HUES64 (cell line): Measurements from ENCODE around the gene ALOXE3.
A peak's percentile ranks its signal among the peaks of the same experiment; 100 is the strongest.

Source experiments
- H3K27ac ChIP-seq: 2 replicates; pipeline ENCODE4 v1.7.0; 2013; ENCODE audit warnings: low read depth, low read length, inconsistent platforms
- H3K27me3 ChIP-seq: 2 replicates; pipeline ENCODE4 v1.6.1; 2013; ENCODE audit warnings: mild to moderate bottlenecking, low read length; ENCODE audit not compliant: insufficient read depth
- H3K36me3 ChIP-seq: 2 replicates; pipeline ENCODE4 v1.6.1; 2013; ENCODE audit warnings: mild to moderate bottlenecking, low read length; ENCODE audit not compliant: insufficient read depth
- H3K4me1 ChIP-seq: 2 replicates; pipeline ENCODE4 v1.6.1; 2013; ENCODE audit warnings: mild to moderate bottlenecking, low read length, moderate library complexity; ENCODE audit not compliant: insufficient read depth
- H3K4me3 ChIP-seq: 2 replicates; pipeline ENCODE4 v1.5.1; 2013; ENCODE audit warnings: mild to moderate bottlenecking, low read length, moderate library complexity
- H3K9ac ChIP-seq: 2 replicates; pipeline ENCODE4 v1.6.1; 2013; ENCODE audit warnings: mild to moderate bottlenecking, low read depth, low read length
- H3K9me3 ChIP-seq: 2 replicates; pipeline ENCODE4 v1.6.1; 2013; ENCODE audit warnings: low read depth, low read length; ENCODE audit not compliant: insufficient read depth
- WGBS: fragments of 150-250, 120-280 bp; methylation state at CpG from one replicate; pipeline ENCODE4 v1.1.7; 2013; ENCODE audit warnings: missing lambda C conversion rate; 5-methylcytosine and 5-hydroxymethylcytosine counted together

The ALOXE3 gene

DNA sequence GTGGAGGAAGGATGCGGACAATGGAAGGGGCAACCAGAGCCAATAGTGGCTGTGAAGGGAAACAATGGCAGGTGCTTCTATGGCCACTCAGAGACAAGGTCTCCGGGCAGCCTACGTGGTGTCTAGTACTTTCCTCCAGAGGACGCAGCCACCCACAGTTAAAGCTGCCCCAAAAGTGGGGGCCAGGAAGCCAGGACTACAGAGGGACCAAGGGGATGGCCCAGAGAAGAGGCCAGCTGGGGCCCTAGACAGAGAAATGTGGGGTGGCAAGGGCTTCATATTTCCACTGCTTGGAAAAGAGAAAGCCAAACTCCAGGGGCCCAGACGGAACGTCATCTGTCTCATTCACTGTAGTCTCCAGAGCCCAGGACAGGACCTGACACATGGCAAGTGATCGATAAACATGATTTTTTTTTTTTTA lies 34.7 kb upstream of the ALOXE3 start:
- H3K36me3 ChIP-seq = peaks cover 19% of the 10 kb centered on the region
- peaks cover 31% of the 10 kb centered on the region for H3K4me1 ChIP-seq
- H3K27me3 ChIP-seq = no peaks in the 10 kb centered on the region
- no peak overlapping the region; the same call in 1 of the 2 replicates for H3K27ac ChIP-seq
- 91% methylated on average over 7 of the region's 7 CpGs for WGBS
- H3K9me3 ChIP-seq = no peaks in the 10 kb centered on the region
- H3K4me3 ChIP-seq = peak overlapping the region; percentile 63; the same call in 1 of the 2 replicates
- no peak overlapping the region for H3K9ac ChIP-seq

DNA sequence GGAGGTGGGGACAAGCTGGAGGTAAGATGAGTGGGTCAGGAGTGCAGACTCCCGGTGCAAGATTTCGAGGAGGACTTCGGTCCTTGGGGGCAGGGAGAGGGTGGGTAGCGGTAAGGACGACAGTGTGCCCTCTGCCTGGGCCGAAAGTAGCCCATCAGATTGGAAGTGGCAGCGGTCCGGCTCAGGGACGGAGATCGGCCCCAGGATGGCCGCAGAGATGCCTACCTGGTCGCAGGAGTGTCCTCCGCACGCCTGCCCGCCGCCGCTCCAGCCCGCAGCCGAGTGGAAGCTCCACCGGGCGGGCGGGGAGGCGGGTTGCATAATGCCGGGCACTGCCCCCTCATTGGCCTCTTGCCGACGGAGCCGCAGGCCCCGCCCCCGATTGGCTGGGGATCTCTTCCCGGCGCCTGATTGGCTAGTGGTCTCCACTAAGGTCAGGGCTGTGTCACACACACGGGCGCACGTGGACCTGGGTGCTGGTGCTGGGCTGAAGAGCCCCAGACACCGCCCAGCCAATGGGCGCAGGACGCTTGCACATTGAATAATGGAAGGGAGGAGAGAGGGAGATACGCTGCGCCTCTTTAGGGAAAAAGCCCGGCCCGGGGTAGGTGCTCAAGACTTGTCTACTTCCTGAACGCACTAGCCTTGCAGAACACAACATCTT lies 33.9 kb upstream of the ALOXE3 start, which contains the start of gene PER1:
Gene PER1 (minus strand): TSS at position 293 of the 664 bp plus-strand sequence. CDS start 1,698 bp downstream, outside the sequence.
- H3K9ac ChIP-seq = peak within 1 kb of the TSS; percentile 59
- H3K4me3 ChIP-seq = peak within 1 kb of the TSS; percentile 63
- H3K4me1 ChIP-seq = peaks cover 31% of the 10 kb centered on the region
- peak within 1 kb of the TSS; percentile 34; the same call in 1 of the 2 replicates for H3K27ac ChIP-seq
- WGBS = 8% methylated on average over 42 of the region's 42 CpGs
- H3K27me3 ChIP-seq = no peaks in the 10 kb centered on the region
- peaks cover 26% of the 10 kb centered on the region for H3K36me3 ChIP-seq
- H3K9me3 ChIP-seq = no peaks in the 10 kb centered on the region

DNA sequence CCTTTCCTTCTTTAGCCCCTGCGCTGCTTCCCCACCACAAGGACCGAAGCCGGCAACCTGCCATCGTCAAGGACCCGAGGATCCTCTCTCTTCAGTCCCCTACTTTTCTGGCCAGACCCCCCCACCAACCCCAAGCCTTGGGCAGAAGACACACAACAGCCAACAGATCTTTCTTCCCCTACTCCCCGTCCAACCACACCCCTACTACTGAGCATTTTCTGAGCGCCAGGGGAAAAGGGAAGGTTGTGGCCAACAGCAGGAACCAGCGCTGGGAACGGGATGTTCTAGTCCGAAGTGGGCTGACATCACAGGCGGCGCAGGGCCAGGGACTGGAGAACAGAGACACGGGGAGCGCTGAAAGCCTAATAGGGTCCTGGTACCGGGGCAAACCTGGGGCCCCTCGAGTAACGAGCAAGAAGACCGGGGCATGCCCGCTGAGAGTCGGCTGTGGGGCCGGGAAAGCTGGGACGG lies 33.4 kb upstream of the ALOXE3 start:
- 1% methylated on average over 22 of the region's 22 CpGs for WGBS
- H3K9me3 ChIP-seq = no peaks in the 10 kb centered on the region
- H3K4me1 ChIP-seq = peaks cover 31% of the 10 kb centered on the region
- H3K27me3 ChIP-seq = no peaks in the 10 kb centered on the region
- H3K9ac ChIP-seq = peak overlapping the region; percentile 59
- H3K27ac ChIP-seq = peak overlapping the region; percentile 34; the same call in 1 of the 2 replicates
- H3K4me3 ChIP-seq = peak overlapping the region; percentile 63
- peaks cover 32% of the 10 kb centered on the region for H3K36me3 ChIP-seq

DNA sequence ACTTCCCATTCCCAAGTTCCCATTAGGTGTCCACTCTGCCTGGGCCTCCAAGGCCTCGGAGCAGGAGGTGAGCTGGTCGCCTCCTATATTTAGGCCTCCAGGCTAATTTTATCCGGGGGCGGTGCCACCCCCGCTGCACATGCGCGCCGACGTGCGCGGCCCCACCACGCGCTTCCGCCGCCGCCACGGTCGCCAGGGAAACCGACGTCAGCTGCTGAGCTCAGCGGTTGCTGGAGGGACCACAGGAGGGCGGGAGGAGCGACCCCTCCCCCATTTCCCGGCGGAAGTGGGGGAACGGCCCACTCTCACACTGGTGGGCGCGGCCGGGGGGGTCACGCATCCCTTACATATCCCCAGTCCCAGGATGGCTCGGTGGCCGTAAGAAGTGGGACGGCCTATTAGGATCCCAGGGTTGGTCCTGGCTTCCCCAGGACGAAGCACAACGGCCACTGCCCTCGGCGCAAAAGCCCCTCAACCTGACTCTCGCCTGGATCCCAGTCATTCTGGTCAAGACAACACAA lies 32.9 kb upstream of the ALOXE3 start:
- H3K9me3 ChIP-seq = no peaks in the 10 kb centered on the region
- H3K27ac ChIP-seq = peak overlapping the region; percentile 41; the same call in 1 of the 2 replicates
- peaks cover 37% of the 10 kb centered on the region for H3K36me3 ChIP-seq
- H3K27me3 ChIP-seq = no peaks in the 10 kb centered on the region
- WGBS = 1% methylated on average over 38 of the region's 38 CpGs
- peaks cover 31% of the 10 kb centered on the region for H3K4me1 ChIP-seq
- peak overlapping the region; percentile 63 for H3K4me3 ChIP-seq
- H3K9ac ChIP-seq = peak overlapping the region; percentile 59

GRCh38 chr17:8150194-8151119 lies 32.1 kb upstream of the ALOXE3 start:
- Histone ChIP-seq H3K4me1 (peaks cover 27% of the 10 kb centered on the region), H3K9ac (no peak overlapping the region), H3K9me3 (no peaks in the 10 kb centered on the region), H3K27me3 (no peaks in the 10 kb centered on the region), H3K4me3 (peak overlapping the region; percentile 63), H3K36me3 (peaks cover 44% of the 10 kb centered on the region), H3K27ac (peak overlapping the region; percentile 41; the same call in 1 of the 2 replicates)
- WGBS = 85% methylated on average over 18 of the region's 18 CpGs

GRCh38 chr17:8149419-8150193 lies 31.3 kb upstream of the ALOXE3 start:
- 95% methylated on average over 29 of the region's 29 CpGs for WGBS
- no peaks in the 10 kb centered on the region for H3K9me3 ChIP-seq
- peaks cover 48% of the 10 kb centered on the region for H3K36me3 ChIP-seq
- no peak overlapping the region for H3K9ac ChIP-seq
- H3K4me1 ChIP-seq = peaks cover 18% of the 10 kb centered on the region
- no peak overlapping the region for H3K4me3 ChIP-seq
- H3K27ac ChIP-seq = no peak overlapping the region
- H3K27me3 ChIP-seq = no peaks in the 10 kb centered on the region

DNA sequence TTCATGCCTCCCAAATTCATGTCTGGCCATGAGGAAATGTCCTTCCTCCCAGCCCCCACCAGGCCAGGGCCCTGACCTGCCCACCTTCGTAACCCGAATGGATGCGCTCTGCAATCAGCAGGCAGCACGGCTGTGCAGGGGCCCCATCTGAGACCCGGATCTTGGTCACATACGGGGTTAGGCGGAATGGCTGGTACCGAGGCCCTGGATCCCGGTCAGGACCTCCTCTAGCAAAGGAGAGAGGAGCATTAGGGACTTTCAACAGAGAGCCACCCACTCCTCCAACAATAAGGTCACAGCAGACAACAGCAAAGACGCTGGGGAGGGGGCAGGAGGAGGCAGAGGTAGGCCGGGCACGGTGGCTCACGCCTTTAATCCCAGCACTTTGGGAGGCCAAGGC lies 30.2 kb upstream of the ALOXE3 start:
- Histone ChIP-seq H3K27ac (no peak overlapping the region), H3K27me3 (no peaks in the 10 kb centered on the region), H3K4me3 (no peak overlapping the region), H3K4me1 (peaks cover 12% of the 10 kb centered on the region), H3K36me3 (peaks cover 55% of the 10 kb centered on the region), H3K9me3 (no peaks in the 10 kb centered on the region), H3K9ac (no peak overlapping the region)
- 98% methylated on average over 13 of the region's 13 CpGs for WGBS

- no peak overlapping the region for H3K27ac ChIP-seq
- no peak overlapping the region for H3K4me3 ChIP-seq
Observed at GRCh38 chr17:8147805-8148404, 29.6 kb upstream of the ALOXE3 start.

DNA sequence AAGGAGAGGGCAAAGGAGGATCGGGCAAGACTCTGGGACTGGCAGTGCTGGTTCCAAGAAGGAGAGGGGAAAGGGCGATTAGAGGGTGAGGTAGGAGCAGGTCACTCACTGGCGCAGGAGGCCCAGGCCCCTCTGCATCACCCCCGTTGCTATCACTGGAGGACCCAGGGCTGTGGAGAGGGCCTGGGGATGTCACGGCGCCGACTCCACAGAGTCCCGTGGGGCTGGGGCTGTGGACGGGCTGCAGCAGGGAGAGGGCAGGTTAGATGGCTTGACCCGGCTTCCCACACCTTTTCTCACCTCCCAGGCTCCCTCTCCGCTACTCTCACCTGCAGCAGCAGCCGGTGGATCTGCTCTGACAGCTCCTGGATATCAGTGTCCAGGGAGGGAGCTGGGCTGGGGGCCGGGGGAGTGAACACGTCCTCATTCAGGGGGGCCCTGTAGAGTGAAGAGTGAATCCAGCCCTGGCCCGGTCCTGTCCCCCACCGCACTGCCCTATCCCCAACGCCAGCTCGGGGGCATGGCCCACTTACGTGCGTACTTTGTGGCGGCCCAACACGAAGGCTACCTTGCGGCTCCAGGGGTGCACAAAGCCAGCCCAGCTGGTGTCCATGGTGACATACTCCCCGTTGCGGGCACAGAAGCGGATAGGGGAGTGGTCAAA lies 29.0 kb upstream of the ALOXE3 start:
- Histone ChIP-seq H3K4me1 (peaks cover 4% of the 10 kb centered on the region), H3K9me3 (no peaks in the 10 kb centered on the region), H3K9ac (no peak overlapping the region), H3K27ac (no peak overlapping the region), H3K36me3 (peaks cover 61% of the 10 kb centered on the region), H3K27me3 (no peaks in the 10 kb centered on the region), H3K4me3 (no peak overlapping the region)
- WGBS = 96% methylated on average over 25 of the region's 26 CpGs

More at GRCh38 chr17:8147805-8148404, 29.6 kb upstream of the ALOXE3 start:
- 91% methylated on average over 13 of the region's 13 CpGs for WGBS
- Histone ChIP-seq H3K9ac (no peak overlapping the region), H3K4me1 (peaks cover 8% of the 10 kb centered on the region), H3K27me3 (no peaks in the 10 kb centered on the region), H3K36me3 (peaks cover 55% of the 10 kb centered on the region), H3K9me3 (no peaks in the 10 kb centered on the region)
